OCI-LY3 (cell line): ENCODE measurements around the gene MCM5.

Experiments used
- H2AFZ ChIP-seq: fragments of 200-600, 300-600 bp; shearing (Covaris generic); 2 replicates; pipeline ENCODE4 v1.6.0; 2014; ENCODE audit warnings: antibody characterized with exemption, low read depth, low read length
- H3K27ac ChIP-seq: fragments of 200-600, 300-600 bp; sonication (generic); 2 replicates; pipeline ENCODE4 v1.5.1; 2014; ENCODE audit warnings: mild to moderate bottlenecking, low read length, moderate library complexity, mixed read lengths
- H3K27me3 ChIP-seq: fragments of 200-600, 300-600 bp; sonication (generic); 2 replicates; pipeline ENCODE4 v1.6.1; 2014; ENCODE audit warnings: low read depth, low read length, mixed read lengths
- H3K36me3 ChIP-seq: fragments of 200-600, 300-600 bp; sonication (generic); replicated peaks from 2 replicates; pipeline ENCODE3; 2014; ENCODE audit warnings: low read depth, low read length, mixed read lengths
- H3K4me1 ChIP-seq: fragments of 300-600, 200-600 bp; sonication (generic); 2 replicates; pipeline ENCODE4 v1.6.1; 2014; ENCODE audit warnings: low read length, mixed read lengths
- H3K4me2 ChIP-seq: fragments of 200-600, 300-600 bp; sonication (generic); 2 replicates; pipeline ENCODE4 v1.6.1; 2014; ENCODE audit warnings: low read length, mixed read lengths
- H3K4me3 ChIP-seq: fragments of 300-600, 200-600 bp; sonication (generic); 2 replicates; pipeline ENCODE4 v1.5.1; 2014; ENCODE audit warnings: antibody characterized with exemption, mild to moderate bottlenecking, low read length, moderate library complexity
- H3K79me2 ChIP-seq: fragments of 300-600, 200-600 bp; shearing (Covaris generic); 2 replicates; pipeline ENCODE4 v1.6.1; 2014; ENCODE audit warnings: mild to moderate bottlenecking, low read length, mixed read lengths
- H3K9ac ChIP-seq: fragments of 300-600, 200-600 bp; shearing (Covaris generic); 2 replicates; pipeline ENCODE4 v1.6.0; 2014; ENCODE audit warnings: mild to moderate bottlenecking, low read length, moderate library complexity
- H3K9me3 ChIP-seq: fragments of 200-600, 300-600 bp; shearing (Covaris generic); 2 replicates; pipeline ENCODE4 v1.6.1; 2014; ENCODE audit warnings: low read length, mixed read lengths; ENCODE audit not compliant: insufficient read depth
- H4K20me1 ChIP-seq: fragments of 200-600, 300-600 bp; sonication (generic); 2 replicates; pipeline ENCODE4 v1.6.1; 2016; ENCODE audit warnings: low read length, mixed read lengths; ENCODE audit not compliant: insufficient read depth
- EZH2phosphoT487 ChIP-seq: fragments of 200-600 bp; shearing (Covaris generic); IDR thresholded peaks from 2 replicates; pipeline ENCODE4 v1.6.1; 2018; ENCODE audit warnings: antibody characterized with exemption, mixed run types, low read depth
- TF ChIP-seq, protein P1 (sequence below): fragments of 200-600, 300-600 bp; sonication (generic); IDR thresholded peaks from 2 replicates; pipeline ENCODE4 v1.5.1; 2014; ENCODE audit warnings: antibody characterized with exemption, low read length, low read depth

Gene MCM5

GRCh38 chr22:35418088-35418487, 18.1 kb downstream of the MCM5 start:
- Histone ChIP-seq H2AFZ (no peak overlapping the region), H3K4me1 (0 out of 2 replicates have a peak, but pooled peaks cover 4% of the 10 kb centered on the region), H3K79me2 (peaks cover 58% of the 10 kb centered on the region), H3K9me3 (no peaks in the 10 kb centered on the region), H3K9ac (no peak overlapping the region), H3K36me3 (peaks cover 93% of the 10 kb centered on the region), H3K4me3 (no peak overlapping the region), H3K4me2 (no peak overlapping the region), H3K27me3 (no peaks in the 10 kb centered on the region), H3K27ac (no peak overlapping the region), H4K20me1 (peaks cover 86% of the 10 kb centered on the region)
- no peak for TF ChIP-seq EZH2phosphoT487
- TF ChIP-seq, protein P1, sequence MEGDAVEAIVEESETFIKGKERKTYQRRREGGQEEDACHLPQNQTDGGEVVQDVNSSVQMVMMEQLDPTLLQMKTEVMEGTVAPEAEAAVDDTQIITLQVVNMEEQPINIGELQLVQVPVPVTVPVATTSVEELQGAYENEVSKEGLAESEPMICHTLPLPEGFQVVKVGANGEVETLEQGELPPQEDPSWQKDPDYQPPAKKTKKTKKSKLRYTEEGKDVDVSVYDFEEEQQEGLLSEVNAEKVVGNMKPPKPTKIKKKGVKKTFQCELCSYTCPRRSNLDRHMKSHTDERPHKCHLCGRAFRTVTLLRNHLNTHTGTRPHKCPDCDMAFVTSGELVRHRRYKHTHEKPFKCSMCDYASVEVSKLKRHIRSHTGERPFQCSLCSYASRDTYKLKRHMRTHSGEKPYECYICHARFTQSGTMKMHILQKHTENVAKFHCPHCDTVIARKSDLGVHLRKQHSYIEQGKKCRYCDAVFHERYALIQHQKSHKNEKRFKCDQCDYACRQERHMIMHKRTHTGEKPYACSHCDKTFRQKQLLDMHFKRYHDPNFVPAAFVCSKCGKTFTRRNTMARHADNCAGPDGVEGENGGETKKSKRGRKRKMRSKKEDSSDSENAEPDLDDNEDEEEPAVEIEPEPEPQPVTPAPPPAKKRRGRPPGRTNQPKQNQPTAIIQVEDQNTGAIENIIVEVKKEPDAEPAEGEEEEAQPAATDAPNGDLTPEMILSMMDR = no peak

DNA sequence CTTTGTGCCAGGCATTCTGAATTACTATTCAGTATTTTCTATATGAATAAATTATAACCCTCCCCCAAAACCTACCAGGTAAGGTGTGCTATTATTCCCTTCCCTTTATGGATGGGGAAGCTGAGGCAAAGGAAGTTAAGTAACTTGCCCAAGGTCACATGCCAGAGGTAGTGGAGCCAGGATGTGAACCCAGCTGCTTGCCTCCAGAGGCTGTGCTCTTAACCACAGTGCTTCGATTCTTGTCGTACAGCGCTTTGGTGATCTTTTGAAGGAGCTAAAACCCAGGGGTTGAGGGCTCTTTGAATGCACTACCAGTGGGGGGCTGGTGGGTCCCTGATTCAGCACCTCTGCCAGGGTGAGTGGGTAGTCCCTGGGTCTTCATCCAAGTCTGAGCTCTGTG, 18.8 kb downstream of the MCM5 start:
- peaks cover 90% of the 10 kb centered on the region for H4K20me1 ChIP-seq
- H3K27ac ChIP-seq = no peak overlapping the region
- peaks cover 93% of the 10 kb centered on the region for H3K36me3 ChIP-seq
- no peaks in the 10 kb centered on the region for H3K4me1 ChIP-seq
- no peak for TF ChIP-seq EZH2phosphoT487
- TF ChIP-seq, protein P1 = no peak
- H3K79me2 ChIP-seq = peaks cover 58% of the 10 kb centered on the region
- H2AFZ ChIP-seq = no peak overlapping the region
- no peak overlapping the region for H3K4me2 ChIP-seq
- no peak overlapping the region for H3K4me3 ChIP-seq
- no peaks in the 10 kb centered on the region for H3K9me3 ChIP-seq
- H3K27me3 ChIP-seq = no peaks in the 10 kb centered on the region
- H3K9ac ChIP-seq = no peak overlapping the region

DNA sequence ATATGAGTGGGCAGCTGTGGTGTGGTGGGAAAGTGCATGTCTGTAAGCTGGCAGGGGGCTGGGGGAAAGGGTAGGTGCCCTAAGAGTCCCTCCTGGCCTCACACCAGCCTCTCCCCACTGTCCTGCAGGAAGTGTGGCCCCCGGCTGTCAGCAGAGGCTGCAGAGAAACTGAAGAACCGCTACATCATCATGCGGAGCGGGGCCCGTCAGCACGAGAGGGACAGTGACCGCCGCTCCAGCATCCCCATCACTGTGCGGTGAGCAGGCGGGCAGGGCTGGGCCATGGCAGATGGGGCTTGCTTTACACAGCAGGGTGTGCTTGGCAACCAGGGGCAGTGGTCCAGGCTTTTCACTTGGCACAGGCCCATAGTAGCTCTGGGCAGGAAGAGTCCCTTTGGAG, 19.8 kb downstream of the MCM5 start:
- Histone ChIP-seq H3K4me1 (no peaks in the 10 kb centered on the region), H3K4me3 (no peak overlapping the region), H3K27me3 (no peaks in the 10 kb centered on the region), H3K9me3 (no peaks in the 10 kb centered on the region), H3K79me2 (peaks cover 61% of the 10 kb centered on the region), H2AFZ (no peak overlapping the region), H3K36me3 (peaks cover 96% of the 10 kb centered on the region), H3K9ac (no peak overlapping the region), H3K4me2 (no peak overlapping the region), H4K20me1 (peaks cover 93% of the 10 kb centered on the region), H3K27ac (no peak overlapping the region)
- TF ChIP-seq, protein P1 = no peak
- TF ChIP-seq EZH2phosphoT487 = no peak

GRCh38 chr22:35421121-35421520, 21.2 kb downstream of the MCM5 start:
- H3K9ac ChIP-seq = no peak overlapping the region
- H3K27ac ChIP-seq = no peak overlapping the region
- no peak for TF ChIP-seq EZH2phosphoT487
- TF ChIP-seq, protein P1 = no peak
- peaks cover 60% of the 10 kb centered on the region for H3K79me2 ChIP-seq
- H3K36me3 ChIP-seq = peaks cover 95% of the 10 kb centered on the region
- H2AFZ ChIP-seq = no peak overlapping the region
- H3K4me1 ChIP-seq = no peaks in the 10 kb centered on the region
- peaks cover 91% of the 10 kb centered on the region for H4K20me1 ChIP-seq
- no peaks in the 10 kb centered on the region for H3K27me3 ChIP-seq
- no peaks in the 10 kb centered on the region for H3K9me3 ChIP-seq
- no peak overlapping the region for H3K4me3 ChIP-seq
- no peak overlapping the region for H3K4me2 ChIP-seq
